ENCODE measurements around the gene CSF2.

DNA sequence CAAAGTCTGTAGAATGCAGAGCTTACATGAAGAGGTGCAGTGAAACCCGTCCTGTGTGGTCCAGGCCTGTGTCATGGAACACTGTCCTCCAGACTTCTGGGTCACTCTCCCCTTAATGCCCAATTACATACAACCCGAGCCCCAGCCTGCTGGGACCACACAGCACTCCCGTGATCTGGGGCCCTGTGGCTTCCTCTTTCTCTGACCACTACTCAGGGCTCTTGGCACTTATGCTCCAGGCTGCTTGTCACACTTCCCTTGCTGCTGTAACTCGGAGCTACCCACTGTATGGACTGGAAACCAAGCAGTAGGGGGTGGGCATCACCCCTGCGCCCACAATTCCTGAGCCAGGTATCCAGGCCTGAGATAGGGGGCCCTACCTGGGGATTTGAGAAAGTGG lies 23.5 kb upstream of the CSF2 start:
- TF ChIP-seq, protein P1, sequence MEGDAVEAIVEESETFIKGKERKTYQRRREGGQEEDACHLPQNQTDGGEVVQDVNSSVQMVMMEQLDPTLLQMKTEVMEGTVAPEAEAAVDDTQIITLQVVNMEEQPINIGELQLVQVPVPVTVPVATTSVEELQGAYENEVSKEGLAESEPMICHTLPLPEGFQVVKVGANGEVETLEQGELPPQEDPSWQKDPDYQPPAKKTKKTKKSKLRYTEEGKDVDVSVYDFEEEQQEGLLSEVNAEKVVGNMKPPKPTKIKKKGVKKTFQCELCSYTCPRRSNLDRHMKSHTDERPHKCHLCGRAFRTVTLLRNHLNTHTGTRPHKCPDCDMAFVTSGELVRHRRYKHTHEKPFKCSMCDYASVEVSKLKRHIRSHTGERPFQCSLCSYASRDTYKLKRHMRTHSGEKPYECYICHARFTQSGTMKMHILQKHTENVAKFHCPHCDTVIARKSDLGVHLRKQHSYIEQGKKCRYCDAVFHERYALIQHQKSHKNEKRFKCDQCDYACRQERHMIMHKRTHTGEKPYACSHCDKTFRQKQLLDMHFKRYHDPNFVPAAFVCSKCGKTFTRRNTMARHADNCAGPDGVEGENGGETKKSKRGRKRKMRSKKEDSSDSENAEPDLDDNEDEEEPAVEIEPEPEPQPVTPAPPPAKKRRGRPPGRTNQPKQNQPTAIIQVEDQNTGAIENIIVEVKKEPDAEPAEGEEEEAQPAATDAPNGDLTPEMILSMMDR (optimal IDR thresholded peaks at IDR 0.05 in 1 of 3, IDR thresholded peaks at IDR 0.05 in 1 of 3, conservative IDR thresholded peaks at IDR 0.05 in 1 of 3; ENCODE audit: extremely low read depth in 1 of 3, insufficient read depth in 2 of 3, low read length in 3 of 3) = no peak
- TF ChIP-seq EZH2 (IDR thresholded peaks at IDR 0.05; ENCODE audit: low read length) = no peak

Data from keratinocyte (primary cell).